Trophoblast cell (in vitro differentiated cells and primary cell): Measurements from ENCODE around the gene ARHGAP8.

Source experiments
- DNase-seq, 2 donors: peaks; one replicate each; pipeline ENCODE4 v3.0.0-alpha.2; 2016
- H2AFZ ChIP-seq: 2 replicates; pipeline ENCODE4 v1.6.1; 2013; ENCODE audit warnings: low read length, moderate library complexity, mild to moderate bottlenecking; ENCODE audit not compliant: insufficient read depth, poor library complexity
- H2AK5ac ChIP-seq: 2 replicates; pipeline ENCODE4 v1.6.1; 2013; ENCODE audit warnings: mild to moderate bottlenecking, low read length
- H2BK120ac ChIP-seq: 2 replicates; pipeline ENCODE4 v1.6.1; 2013; ENCODE audit warnings: low read length, mild to moderate bottlenecking, moderate library complexity; ENCODE audit not compliant: insufficient read depth, poor library complexity
- H2BK12ac ChIP-seq: 2 replicates; pipeline ENCODE4 v1.6.1; 2013; ENCODE audit warnings: mild to moderate bottlenecking, low read length, moderate library complexity
- H2BK5ac ChIP-seq: 2 replicates; pipeline ENCODE4 v1.6.1; 2013; ENCODE audit warnings: low read length, low read depth, moderate library complexity, mild to moderate bottlenecking; ENCODE audit not compliant: poor library complexity
- H3K14ac ChIP-seq: 2 replicates; pipeline ENCODE4 v1.6.1; 2013; ENCODE audit warnings: mild to moderate bottlenecking, low read length
- H3K18ac ChIP-seq: 2 replicates; pipeline ENCODE4 v1.6.1; 2013; ENCODE audit warnings: mild to moderate bottlenecking, low read length
- H3K23ac ChIP-seq: 2 replicates; pipeline ENCODE4 v1.6.1; 2013; ENCODE audit warnings: low read length
- H3K27ac ChIP-seq: 2 replicates; pipeline ENCODE4 v1.5.1; 2013; ENCODE audit warnings: low read depth, mild to moderate bottlenecking, inconsistent platforms, low read length, moderate library complexity
- H3K27me3 ChIP-seq: 2 replicates; pipeline ENCODE4 v1.6.1; 2013; ENCODE audit warnings: inconsistent platforms, mild to moderate bottlenecking, low read length, moderate library complexity; ENCODE audit not compliant: insufficient read depth
- H3K36me3 ChIP-seq, 2 experiments: 1 replicate in 1 of 2; 2 replicates in 1 of 2; pipeline ENCODE4 v1.6.1; 2013; ENCODE audit warnings: low read length in 2 of 2, mild to moderate bottlenecking in 2 of 2, moderate library complexity in 1 of 2; ENCODE audit not compliant: insufficient read depth in 2 of 2, control insufficient read depth in 1 of 2
- H3K4ac ChIP-seq: 2 replicates; pipeline ENCODE4 v1.6.1; 2013; ENCODE audit warnings: low read depth, mild to moderate bottlenecking, low read length, moderate library complexity
- H3K4me1 ChIP-seq, 2 experiments: 1 replicate in 1 of 2; 2 replicates in 1 of 2; pipeline ENCODE4 v1.6.1; 2013; ENCODE audit warnings: low read length in 2 of 2, mild to moderate bottlenecking in 2 of 2, moderate library complexity in 1 of 2; ENCODE audit not compliant: insufficient read depth in 2 of 2, control insufficient read depth in 1 of 2
- H3K4me2 ChIP-seq: 2 replicates; pipeline ENCODE4 v1.6.1; 2013; ENCODE audit warnings: inconsistent platforms, mild to moderate bottlenecking, low read length, moderate library complexity
- H3K4me3 ChIP-seq: 2 replicates; pipeline ENCODE4 v1.5.1; 2013; ENCODE audit warnings: mild to moderate bottlenecking, low read depth, low read length, inconsistent platforms
- H3K79me1 ChIP-seq: one replicate; pipeline ENCODE4 v1.6.1; 2013; ENCODE audit warnings: low read length
- H3K79me2 ChIP-seq: 2 replicates; pipeline ENCODE4 v1.6.1; 2013; ENCODE audit warnings: low read length, mild to moderate bottlenecking; ENCODE audit not compliant: control insufficient read depth, insufficient read depth, poor library complexity
- H3K9ac ChIP-seq: 2 replicates; pipeline ENCODE4 v1.6.1; 2013; ENCODE audit warnings: mild to moderate bottlenecking, low read length
- H3K9me3 ChIP-seq: 2 replicates; pipeline ENCODE4 v1.6.1; 2013; ENCODE audit warnings: low read depth, mild to moderate bottlenecking, control low read depth, inconsistent platforms, low read length; ENCODE audit not compliant: insufficient read depth
- H4K12ac ChIP-seq: 2 replicates; pipeline ENCODE4 v1.6.1; 2013; ENCODE audit warnings: low read depth, mild to moderate bottlenecking, low read length, moderate library complexity
- H4K8ac ChIP-seq: 2 replicates; pipeline ENCODE4 v1.6.1; 2013; ENCODE audit warnings: low read depth, mild to moderate bottlenecking, low read length, moderate library complexity
- H4K91ac ChIP-seq: one replicate; pipeline ENCODE4 v1.6.1; 2013; ENCODE audit warnings: low read depth, mild to moderate bottlenecking, low read length, moderate library complexity
- WGBS: extraction: QIAGEN DNeasy Blood & Tissue Kit; methylation state at CpG from one replicate; pipeline ENCODE4 v1.1.7; 2013; ENCODE audit warnings: missing lambda C conversion rate; ENCODE audit not compliant: insufficient read length, insufficient coverage; ENCODE audit errors: extremely low coverage; 5-methylcytosine and 5-hydroxymethylcytosine counted together

The ARHGAP8 gene

GRCh38 chr22:44804327-44804726 is 52.0 kb downstream of the ARHGAP8 start:
- H3K9me3 ChIP-seq: peaks cover 2% of the 10 kb centered on the region
- H3K4me1 ChIP-seq: peaks cover 3 to 6% of the 10 kb centered on the region in 2 experiments
- H2AK5ac ChIP-seq: no peak overlapping the region
- H3K27me3 ChIP-seq: no peaks in the 10 kb centered on the region
- H3K4me3 ChIP-seq: no peak overlapping the region
- no peak overlapping the region for H3K4ac ChIP-seq
- no peak overlapping the region for H3K9ac ChIP-seq
- no peaks in the 10 kb centered on the region for H3K79me1 ChIP-seq
- no peaks in the 10 kb centered on the region for H3K79me2 ChIP-seq
- H4K12ac ChIP-seq: no peak overlapping the region
- H3K36me3 ChIP-seq: peaks cover 33 to 35% of the 10 kb centered on the region in 2 experiments
- H4K91ac ChIP-seq: no peak overlapping the region
- H3K14ac ChIP-seq: no peak overlapping the region
- no peak overlapping the region for H3K23ac ChIP-seq
- no CpG with 5 or more reads among the region's 7 CpGs for WGBS
- no peak overlapping the region for H2AFZ ChIP-seq
- no peak overlapping the region for H3K18ac ChIP-seq
- H2BK120ac ChIP-seq: no peak overlapping the region
- no peak overlapping the region for H4K8ac ChIP-seq
- no peak overlapping the region for H2BK5ac ChIP-seq
- H2BK12ac ChIP-seq: no peak overlapping the region
- no peak overlapping the region for H3K4me2 ChIP-seq
- no peak for DNase-seq
- H3K27ac ChIP-seq: no peak overlapping the region

GRCh38 chr22:44805711-44806110 is 53.3 kb downstream of the ARHGAP8 start:
- no peak overlapping the region for H4K12ac ChIP-seq
- WGBS: no CpG with 5 or more reads among the region's 9 CpGs
- H3K4me3 ChIP-seq: no peak overlapping the region
- no peak overlapping the region for H3K9ac ChIP-seq
- no peaks in the 10 kb centered on the region for H3K79me2 ChIP-seq
- H2BK5ac ChIP-seq: no peak overlapping the region
- no peak overlapping the region for H3K4me2 ChIP-seq
- DNase-seq: no peak
- no peak overlapping the region for H3K23ac ChIP-seq
- no peak overlapping the region for H2AK5ac ChIP-seq
- no peaks in the 10 kb centered on the region for H3K27me3 ChIP-seq
- H3K14ac ChIP-seq: no peak overlapping the region
- H3K4ac ChIP-seq: no peak overlapping the region
- no peaks in the 10 kb centered on the region for H3K4me1 ChIP-seq
- no peaks in the 10 kb centered on the region for H3K79me1 ChIP-seq
- H3K27ac ChIP-seq: no peak overlapping the region
- no peak overlapping the region for H4K91ac ChIP-seq
- no peak overlapping the region for H4K8ac ChIP-seq
- H2AFZ ChIP-seq: no peak overlapping the region
- no peak overlapping the region for H2BK120ac ChIP-seq
- H3K9me3 ChIP-seq: peaks cover 2% of the 10 kb centered on the region
- H2BK12ac ChIP-seq: no peak overlapping the region
- no peak overlapping the region for H3K18ac ChIP-seq
- H3K36me3 ChIP-seq: peaks cover 37 to 45% of the 10 kb centered on the region in 2 experiments

GRCh38 chr22:44807232-44807631 is 54.9 kb downstream of the ARHGAP8 start:
- Histone ChIP-seq H2AK5ac (no peak overlapping the region), H2BK5ac (no peak overlapping the region), H3K36me3 (peaks cover 39 to 44% of the 10 kb centered on the region in 2 experiments), H3K4ac (no peak overlapping the region), H4K12ac (no peak overlapping the region), H3K9ac (no peak overlapping the region), H3K79me1 (no peaks in the 10 kb centered on the region), H3K14ac (no peak overlapping the region), H2BK120ac (no peak overlapping the region), H3K27ac (no peak overlapping the region), H3K9me3 (peaks cover 2% of the 10 kb centered on the region), H2BK12ac (no peak overlapping the region), H3K4me1 (no peaks in the 10 kb centered on the region), H3K79me2 (no peaks in the 10 kb centered on the region), H2AFZ (no peak overlapping the region), H3K18ac (no peak overlapping the region), H4K8ac (no peak overlapping the region), H3K4me3 (no peak overlapping the region), H3K4me2 (no peak overlapping the region), H4K91ac (no peak overlapping the region), H3K23ac (no peak overlapping the region), H3K27me3 (no peaks in the 10 kb centered on the region)
- DNase-seq: no peak
- no CpG with 5 or more reads among the region's 7 CpGs for WGBS

GRCh38 chr22:44807915-44808690 is 55.7 kb downstream of the ARHGAP8 start:
- Histone ChIP-seq H3K9me3 (peaks cover 4% of the 10 kb centered on the region), H3K18ac (no peak overlapping the region), H3K36me3 (peaks cover 33 to 41% of the 10 kb centered on the region in 2 experiments), H4K91ac (no peak overlapping the region), H4K8ac (no peak overlapping the region), H3K14ac (no peak overlapping the region), H3K23ac (no peak overlapping the region), H2BK5ac (no peak overlapping the region), H3K4ac (no peak overlapping the region), H3K4me3 (no peak overlapping the region), H3K79me1 (no peaks in the 10 kb centered on the region), H4K12ac (no peak overlapping the region), H3K27ac (no peak overlapping the region), H3K4me2 (no peak overlapping the region), H2AK5ac (no peak overlapping the region), H3K79me2 (no peaks in the 10 kb centered on the region), H3K9ac (no peak overlapping the region), H3K4me1 (no peaks in the 10 kb centered on the region), H2BK120ac (no peak overlapping the region), H2AFZ (no peak overlapping the region), H2BK12ac (no peak overlapping the region), H3K27me3 (no peaks in the 10 kb centered on the region)
- WGBS: no CpG with 5 or more reads among the region's 21 CpGs
- no peak for DNase-seq
